HG02588 (cell line): Measurements from ENCODE around the gene IL25.
"Not testable (repeated sequence)": the region's sequence is repeated elsewhere in the genome, so short reads cannot be mapped to it uniquely, and the experiment has no call there.

ENCODE experiments used
- ATAC-seq: cut with Tn5 transposase; IDR thresholded peaks from one replicate; pipeline ENCODE4 v1.9.1; 2021; ENCODE audit warnings: mild to moderate bottlenecking, moderate library complexity; ENCODE audit not compliant: unreplicated experiment

Gene IL25

GRCh38 chr14:23387916-23388882 lies 15.6 kb downstream of the IL25 start:
- ATAC-seq = no peak

- ATAC-seq = no peak
Measured at GRCh38 chr14:23388996-23389395, 16.4 kb downstream of the IL25 start.

GRCh38 chr14:23389396-23389795 lies 16.8 kb downstream of the IL25 start:
- ATAC-seq = no peak

- ATAC-seq = not testable (repeated sequence)
Measured at GRCh38 chr14:23389871-23390270, 17.3 kb downstream of the IL25 start.

- no peak for ATAC-seq
Measured at GRCh38 chr14:23392613-23393012, 20.0 kb downstream of the IL25 start.

- no peak for ATAC-seq
Measured at GRCh38 chr14:23396126-23396525, 23.5 kb downstream of the IL25 start.

- no peak for ATAC-seq
Measured at GRCh38 chr14:23396781-23397407, 24.3 kb downstream of the IL25 start.

- ATAC-seq = no peak
Measured at GRCh38 chr14:23398348-23398747, 25.7 kb downstream of the IL25 start.

GRCh38 chr14:23399136-23399535 lies 26.5 kb downstream of the IL25 start:
- no peak for ATAC-seq

- ATAC-seq = no peak
Measured at GRCh38 chr14:23399591-23399990, 27.0 kb downstream of the IL25 start.

- ATAC-seq = not testable (repeated sequence)
Measured at GRCh38 chr14:23400496-23401149, 28.0 kb downstream of the IL25 start.

- no peak for ATAC-seq
Measured at GRCh38 chr14:23401291-23401690, 28.7 kb downstream of the IL25 start.

GRCh38 chr14:23402296-23403138 lies 29.9 kb downstream of the IL25 start:
- ATAC-seq = no peak

GRCh38 chr14:23403139-23403438 lies 30.5 kb downstream of the IL25 start:
- ATAC-seq = no peak

GRCh38 chr14:23403908-23404307 lies 31.3 kb downstream of the IL25 start:
- no peak for ATAC-seq

GRCh38 chr14:23404331-23404900 lies 31.8 kb downstream of the IL25 start:
- no peak for ATAC-seq

GRCh38 chr14:23405096-23405495 lies 32.5 kb downstream of the IL25 start:
- no peak for ATAC-seq

GRCh38 chr14:23405516-23406025 lies 33.0 kb downstream of the IL25 start:
- ATAC-seq = no peak

- ATAC-seq = no peak
Measured at GRCh38 chr14:23406244-23406643, 33.6 kb downstream of the IL25 start.

GRCh38 chr14:23406725-23407355 lies 34.2 kb downstream of the IL25 start:
- ATAC-seq = no peak
